Astrocyte (in vitro differentiated cells and primary cell): ENCODE measurements around the gene FHAD1. TPM values are rescaled to one million over a fixed set of nuclear protein-coding genes. Genes with fewer than 3 reads are reported as not detected.

Source experiments
- DNase-seq: peaks from one replicate; pipeline ENCODE4 v3.0.0-alpha.2; 2010; ENCODE audit warnings: low read depth
- FAIRE-seq: peaks from 2 replicates; lab custom pipeline; 2011; peaks lifted over from hg19 to GRCh38; lab: Jason Lieb, UNC
- H2AFZ ChIP-seq: 2 replicates; pipeline ENCODE4 v1.6.0; 2012; ENCODE audit warnings: low read depth, low read length, inconsistent platforms
- H3K27ac ChIP-seq: 2 replicates; pipeline ENCODE4 v1.5.1; 2011; ENCODE audit warnings: low read depth, low read length, inconsistent platforms
- H3K27me3 ChIP-seq: 2 replicates; pipeline ENCODE4 v1.6.0; 2011; ENCODE audit warnings: low read length, inconsistent platforms; ENCODE audit not compliant: insufficient read depth
- H3K36me3 ChIP-seq: 2 replicates; pipeline ENCODE4 v1.5.1; 2011; ENCODE audit warnings: low read length, inconsistent platforms; ENCODE audit not compliant: insufficient read depth
- H3K4me1 ChIP-seq: 2 replicates; pipeline ENCODE4 v1.5.1; 2011; ENCODE audit warnings: low read length, inconsistent platforms; ENCODE audit not compliant: insufficient read depth
- H3K4me2 ChIP-seq: 2 replicates; pipeline ENCODE4 v1.6.0; 2012; ENCODE audit warnings: low read length, inconsistent platforms
- H3K4me3 ChIP-seq: 2 replicates; pipeline ENCODE4 v1.5.1; 2011; ENCODE audit warnings: low read depth, mild to moderate bottlenecking, low read length, inconsistent platforms; ENCODE audit not compliant: insufficient read depth
- H3K79me2 ChIP-seq: 2 replicates; pipeline ENCODE4 v1.6.0; 2012; ENCODE audit warnings: mild to moderate bottlenecking, low read length, inconsistent platforms; ENCODE audit not compliant: insufficient read depth
- H3K9ac ChIP-seq: 2 replicates; pipeline ENCODE4 v1.6.0; 2012; ENCODE audit warnings: mild to moderate bottlenecking, low read length, inconsistent platforms
- H3K9me3 ChIP-seq: 2 replicates; pipeline ENCODE4 v1.5.1; 2012; ENCODE audit warnings: low read depth, mild to moderate bottlenecking, low read length, inconsistent platforms; ENCODE audit not compliant: insufficient read depth
- H4K20me1 ChIP-seq: 2 replicates; pipeline ENCODE4 v1.6.0; 2012; ENCODE audit warnings: low read length, inconsistent platforms; ENCODE audit not compliant: insufficient read depth
- H3K27ac Mint-ChIP-seq: one replicate; pipeline ENCODE4 v1.8.0; 2021; ENCODE audit warnings: mild to moderate bottlenecking, mixed read lengths; ENCODE audit not compliant: unreplicated experiment
- H3K27me3 Mint-ChIP-seq: one replicate; pipeline ENCODE4 v1.8.0; 2021; ENCODE audit warnings: low read depth, mixed read lengths; ENCODE audit not compliant: unreplicated experiment
- H3K36me3 Mint-ChIP-seq: one replicate; pipeline ENCODE4 v1.8.0; 2021; ENCODE audit warnings: low read depth, mixed read lengths; ENCODE audit not compliant: unreplicated experiment
- H3K4me1 Mint-ChIP-seq: one replicate; pipeline ENCODE4 v1.8.0; 2021; ENCODE audit warnings: low read depth, mixed read lengths; ENCODE audit not compliant: unreplicated experiment
- H3K4me3 Mint-ChIP-seq: one replicate; pipeline ENCODE4 v1.8.0; 2021; ENCODE audit warnings: mild to moderate bottlenecking, moderate library complexity, mixed read lengths; ENCODE audit not compliant: unreplicated experiment
- H3K9me3 Mint-ChIP-seq: one replicate; pipeline ENCODE4 v1.8.0; 2021; ENCODE audit warnings: mild to moderate bottlenecking, mixed read lengths; ENCODE audit not compliant: unreplicated experiment
- EZH2 ChIP-seq: IDR thresholded peaks from 2 replicates; pipeline ENCODE4 v1.6.1; 2012; ENCODE audit warnings: mild to moderate bottlenecking, low read length, inconsistent platforms; ENCODE audit not compliant: insufficient read depth
- total RNA-seq: library from RNA; stranded (reverse); gene quantifications from 2 replicates; pipeline ENCODE4 v1.2.1, GENCODE V29; 2021
- TF ChIP-seq, protein P1 (sequence below): IDR thresholded peaks from 2 replicates; pipeline ENCODE4 v1.5.1; 2011; ENCODE audit warnings: low read depth, mild to moderate bottlenecking, inconsistent platforms, low read length, moderate library complexity; ENCODE audit not compliant: insufficient read depth

Gene FHAD1
- total RNA-seq, 1 donor from 2014 or later = 0.25 TPM

DNA sequence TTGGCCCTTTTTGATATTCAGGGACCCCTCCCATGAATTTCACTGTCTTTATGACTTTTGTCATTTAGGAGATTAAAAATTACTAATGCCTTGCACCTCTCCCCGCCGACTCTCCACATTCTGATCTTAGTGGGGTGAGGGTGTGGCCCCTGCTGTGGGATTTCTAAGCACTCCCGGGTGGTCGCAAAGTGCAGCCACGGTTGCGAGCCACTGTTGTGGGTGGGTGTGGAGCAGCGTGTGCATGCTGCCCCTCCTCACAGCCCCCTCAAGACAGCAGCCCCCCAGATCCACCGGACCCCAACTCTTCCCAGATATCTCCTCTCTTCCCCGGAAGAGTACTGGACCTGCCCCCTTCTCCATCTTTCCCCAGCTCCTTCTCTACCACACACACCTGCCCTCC is 96.1 kb downstream of the FHAD1 start:
- no peaks in the 10 kb centered on the region for H4K20me1 ChIP-seq
- H3K9me3 Mint-ChIP-seq = peaks cover 12% of the 10 kb centered on the region
- no peak overlapping the region for H3K27ac Mint-ChIP-seq
- H3K36me3 ChIP-seq = no peaks in the 10 kb centered on the region
- H3K9ac ChIP-seq = no peak overlapping the region
- no peaks in the 10 kb centered on the region for H3K27me3 ChIP-seq
- H3K4me3 ChIP-seq = no peak overlapping the region
- TF ChIP-seq, protein P1, sequence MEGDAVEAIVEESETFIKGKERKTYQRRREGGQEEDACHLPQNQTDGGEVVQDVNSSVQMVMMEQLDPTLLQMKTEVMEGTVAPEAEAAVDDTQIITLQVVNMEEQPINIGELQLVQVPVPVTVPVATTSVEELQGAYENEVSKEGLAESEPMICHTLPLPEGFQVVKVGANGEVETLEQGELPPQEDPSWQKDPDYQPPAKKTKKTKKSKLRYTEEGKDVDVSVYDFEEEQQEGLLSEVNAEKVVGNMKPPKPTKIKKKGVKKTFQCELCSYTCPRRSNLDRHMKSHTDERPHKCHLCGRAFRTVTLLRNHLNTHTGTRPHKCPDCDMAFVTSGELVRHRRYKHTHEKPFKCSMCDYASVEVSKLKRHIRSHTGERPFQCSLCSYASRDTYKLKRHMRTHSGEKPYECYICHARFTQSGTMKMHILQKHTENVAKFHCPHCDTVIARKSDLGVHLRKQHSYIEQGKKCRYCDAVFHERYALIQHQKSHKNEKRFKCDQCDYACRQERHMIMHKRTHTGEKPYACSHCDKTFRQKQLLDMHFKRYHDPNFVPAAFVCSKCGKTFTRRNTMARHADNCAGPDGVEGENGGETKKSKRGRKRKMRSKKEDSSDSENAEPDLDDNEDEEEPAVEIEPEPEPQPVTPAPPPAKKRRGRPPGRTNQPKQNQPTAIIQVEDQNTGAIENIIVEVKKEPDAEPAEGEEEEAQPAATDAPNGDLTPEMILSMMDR = no peak
- TF ChIP-seq EZH2 = no peak
- H3K36me3 Mint-ChIP-seq = peaks cover 11% of the 10 kb centered on the region
- no peak overlapping the region for H3K4me3 Mint-ChIP-seq
- no peak overlapping the region for H3K27ac ChIP-seq
- no peaks in the 10 kb centered on the region for H3K9me3 ChIP-seq
- FAIRE-seq (no peak), DNase-seq (no peak)
- H3K79me2 ChIP-seq = no peaks in the 10 kb centered on the region
- H3K27me3 Mint-ChIP-seq = peaks cover 12% of the 10 kb centered on the region
- H3K4me1 Mint-ChIP-seq = peaks cover 21% of the 10 kb centered on the region
- H3K4me2 ChIP-seq = no peak overlapping the region
- H3K4me1 ChIP-seq = peaks cover 16% of the 10 kb centered on the region
- H2AFZ ChIP-seq = no peak overlapping the region

DNA sequence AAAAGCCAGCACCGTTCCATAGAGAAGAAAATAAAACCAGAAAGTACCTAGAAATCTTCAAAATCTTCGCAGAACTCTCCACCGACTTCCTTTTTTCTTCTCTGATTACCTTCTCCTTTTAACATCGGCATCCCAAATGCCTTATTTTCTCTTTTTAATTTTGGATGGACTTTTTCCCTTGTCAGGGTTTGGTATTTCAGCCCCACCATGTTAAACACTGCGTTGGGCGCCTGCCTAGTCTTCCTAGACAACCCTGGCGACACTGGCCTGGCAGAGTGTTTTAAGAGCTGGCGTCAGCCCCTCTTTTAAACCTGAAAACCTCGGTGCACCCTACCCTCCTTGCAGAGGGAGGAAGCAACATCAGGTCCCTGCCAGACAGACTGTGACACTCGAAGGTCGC is 96.7 kb downstream of the FHAD1 start:
- H3K4me1 ChIP-seq = peaks cover 11% of the 10 kb centered on the region
- Mint-ChIP-seq H3K4me3 (no peak overlapping the region), H3K4me1 (peaks cover 15% of the 10 kb centered on the region), H3K27ac (no peak overlapping the region), H3K9me3 (peaks cover 8% of the 10 kb centered on the region), H3K36me3 (peaks cover 6% of the 10 kb centered on the region), H3K27me3 (peaks cover 12% of the 10 kb centered on the region)
- H3K4me3 ChIP-seq = no peak overlapping the region
- no peak overlapping the region for H2AFZ ChIP-seq
- no peak overlapping the region for H3K9ac ChIP-seq
- DNase-seq = peak; percentile 26
- no peak for FAIRE-seq
- no peaks in the 10 kb centered on the region for H3K27me3 ChIP-seq
- TF ChIP-seq, protein P1 = no peak
- no peak for TF ChIP-seq EZH2
- no peaks in the 10 kb centered on the region for H4K20me1 ChIP-seq
- H3K9me3 ChIP-seq = no peaks in the 10 kb centered on the region
- no peak overlapping the region for H3K27ac ChIP-seq
- H3K36me3 ChIP-seq = no peaks in the 10 kb centered on the region
- no peak overlapping the region for H3K4me2 ChIP-seq
- no peaks in the 10 kb centered on the region for H3K79me2 ChIP-seq

DNA sequence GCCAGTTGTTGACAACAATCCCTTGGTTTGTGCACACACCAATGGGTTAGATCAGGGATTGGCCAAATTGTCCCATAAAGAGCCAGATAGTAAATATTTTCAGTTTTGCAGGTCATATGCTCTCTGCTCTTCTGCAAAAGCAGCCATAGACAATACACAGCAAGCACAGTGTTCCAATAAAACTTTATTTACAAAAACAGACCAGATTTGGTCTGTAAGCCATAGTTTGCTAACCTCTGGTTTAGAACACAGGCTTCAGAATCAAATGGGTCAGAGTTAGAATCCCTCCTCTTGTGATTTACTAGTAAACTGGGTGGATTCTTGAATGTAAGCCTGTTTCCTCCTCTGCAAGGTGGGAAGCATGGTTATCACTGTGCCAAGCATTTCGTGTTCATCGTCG is 97.4 kb downstream of the FHAD1 start:
- no peak for TF ChIP-seq EZH2
- TF ChIP-seq, protein P1 = no peak
- Histone ChIP-seq H3K36me3 (no peaks in the 10 kb centered on the region), H3K4me3 (no peak overlapping the region), H3K4me2 (no peak overlapping the region), H3K9me3 (no peaks in the 10 kb centered on the region), H4K20me1 (no peaks in the 10 kb centered on the region), H3K9ac (no peak overlapping the region), H3K4me1 (peaks cover 11% of the 10 kb centered on the region), H3K27ac (no peak overlapping the region), H2AFZ (no peak overlapping the region), H3K27me3 (no peaks in the 10 kb centered on the region), H3K79me2 (no peaks in the 10 kb centered on the region)
- H3K4me3 Mint-ChIP-seq = no peak overlapping the region
- peaks cover 15% of the 10 kb centered on the region for H3K27me3 Mint-ChIP-seq
- DNase-seq (no peak), FAIRE-seq (no peak)
- H3K27ac Mint-ChIP-seq = no peak overlapping the region
- H3K9me3 Mint-ChIP-seq = peaks cover 8% of the 10 kb centered on the region
- peaks cover 6% of the 10 kb centered on the region for H3K36me3 Mint-ChIP-seq
- peaks cover 15% of the 10 kb centered on the region for H3K4me1 Mint-ChIP-seq
